Effector CD4-positive, alpha-beta T cell (primary cell): Measurements from ENCODE around the gene GCHFR.
A peak's percentile ranks its signal among the peaks of the same experiment; 100 is the strongest.

ENCODE experiments used
- DNase-seq: peaks from one replicate; pipeline ENCODE4 v3.0.0-alpha.2; 2020

Gene GCHFR

DNA sequence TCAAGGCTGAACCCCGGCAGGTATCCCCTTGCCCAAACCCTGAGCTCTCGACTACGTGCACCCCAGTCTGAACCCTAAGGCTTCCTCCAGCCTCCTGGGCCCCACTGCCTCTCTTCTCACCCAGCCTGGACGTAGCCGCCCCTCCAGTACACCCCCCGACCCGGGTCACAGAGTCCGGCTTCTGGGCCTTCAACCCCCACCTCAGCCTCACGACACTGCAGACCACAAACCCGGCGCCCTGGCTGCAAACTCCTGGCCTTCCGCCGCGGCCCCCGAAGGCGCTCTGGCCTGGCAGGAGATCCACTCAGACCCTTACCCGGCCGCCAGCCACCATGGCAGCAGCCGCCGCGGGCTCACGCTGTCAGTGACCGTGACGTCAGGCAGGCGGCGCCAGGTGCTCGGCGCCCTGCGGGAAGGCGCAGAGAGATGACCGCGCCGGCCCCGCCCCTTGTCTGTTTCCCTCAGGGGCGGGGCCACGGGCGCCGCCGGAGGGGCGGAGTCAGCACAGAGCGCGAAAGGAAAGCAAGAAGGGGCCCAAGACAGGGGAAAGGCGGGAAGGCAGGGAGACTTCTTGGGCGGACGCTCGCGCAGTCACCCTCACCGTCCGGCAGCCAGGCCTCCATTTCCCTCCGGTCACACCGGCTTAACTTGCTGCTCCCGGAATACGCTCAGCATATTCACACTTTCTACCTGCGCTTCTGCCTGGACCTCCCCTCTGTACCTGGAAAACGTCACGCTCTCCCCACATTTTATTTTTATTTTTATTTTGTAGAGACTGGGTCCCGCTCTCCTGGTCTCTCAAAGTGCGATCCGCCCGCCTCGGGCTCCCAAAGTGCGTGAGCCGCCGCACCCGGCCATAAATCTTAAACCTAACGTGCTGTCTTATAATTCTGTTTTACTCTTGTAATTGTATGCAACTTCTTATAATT, 8.7 kb upstream of the GCHFR start, which contains the start of gene RMDN3:
TSS of gene RMDN3 (minus strand) at position 372 of the 929 bp plus-strand sequence. CDS start 471 bp downstream, outside the sequence.
- DNase-seq: peak; percentile 91

GRCh38 chr15:40755812-40756208, 8.1 kb upstream of the GCHFR start:
- no peak for DNase-seq

DNA sequence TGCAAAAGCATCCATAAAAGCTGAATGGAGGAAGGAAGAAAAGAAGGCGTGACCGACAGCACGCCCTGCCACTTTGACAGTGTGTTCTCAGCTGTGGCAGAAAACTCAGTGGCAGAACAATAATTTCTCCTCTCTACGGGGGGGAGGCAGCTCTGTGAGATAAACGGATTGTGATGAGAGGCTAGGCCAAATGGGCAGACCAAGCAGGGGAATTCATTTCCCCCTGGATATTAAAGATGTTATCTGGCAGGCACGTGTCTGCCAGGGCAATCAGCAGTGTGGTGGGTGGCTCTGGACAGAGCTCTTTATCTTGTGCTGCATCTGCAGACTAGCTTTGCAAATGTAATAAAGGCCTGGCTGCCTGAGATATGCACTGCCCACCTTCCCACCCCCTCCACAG, 6.9 kb upstream of the GCHFR start:
- no peak for DNase-seq

- no peak for DNase-seq
These were observed 3.9 kb upstream of the GCHFR start for GRCh38 chr15:40759961-40760360.

DNA sequence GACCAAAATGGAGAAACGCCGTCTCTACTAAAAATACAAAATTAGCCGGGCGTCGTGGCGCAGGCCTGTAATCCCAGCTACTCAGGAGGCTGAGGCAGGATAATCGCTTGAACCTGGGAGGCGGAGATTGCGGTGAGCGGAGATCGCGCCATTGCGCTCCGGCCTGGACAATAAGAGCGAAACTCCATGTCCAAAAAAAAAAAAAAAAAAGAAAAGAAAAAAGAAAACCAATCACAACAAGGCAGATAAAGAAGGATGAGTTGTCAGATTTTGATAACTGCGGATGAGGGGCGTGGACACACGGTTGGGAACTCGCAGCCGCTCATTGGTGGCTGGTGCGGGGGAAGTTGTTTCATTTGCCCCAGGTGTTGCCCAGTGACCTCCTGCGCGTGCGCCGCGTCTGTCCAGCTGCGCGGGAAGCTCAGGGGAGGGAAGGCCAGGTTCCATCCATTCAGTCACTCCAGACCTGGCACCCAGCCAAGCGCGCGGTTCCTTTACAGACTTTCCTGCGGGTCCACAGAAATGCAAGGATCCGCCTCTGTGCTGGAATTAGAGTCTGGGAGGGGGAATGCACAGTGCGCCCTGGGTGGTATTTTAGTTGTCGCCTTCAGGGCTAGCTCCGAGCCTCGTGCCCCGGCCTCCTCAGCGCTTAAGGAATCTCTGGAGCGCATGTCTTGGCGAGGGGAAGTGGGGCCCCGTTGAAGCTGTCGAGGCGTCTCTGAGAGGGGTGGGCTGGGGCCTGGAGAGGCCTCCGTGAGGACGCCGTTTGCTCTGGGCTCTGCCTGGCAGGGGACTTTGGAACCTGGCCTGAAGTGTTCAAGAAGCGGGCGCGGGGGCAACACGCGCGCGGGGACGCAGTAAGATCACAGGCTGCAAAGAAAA, 708 bp upstream of the GCHFR start:
- DNase-seq: peak; percentile 23

GRCh38 chr15:40764629-40765103, 798 bp downstream of the GCHFR start:
- DNase-seq: no peak

GRCh38 chr15:40766194-40766815, 2.4 kb downstream of the GCHFR start:
- no peak for DNase-seq

- DNase-seq: no peak
These were observed 3.3 kb downstream of the GCHFR start for GRCh38 chr15:40766906-40767837.

DNA sequence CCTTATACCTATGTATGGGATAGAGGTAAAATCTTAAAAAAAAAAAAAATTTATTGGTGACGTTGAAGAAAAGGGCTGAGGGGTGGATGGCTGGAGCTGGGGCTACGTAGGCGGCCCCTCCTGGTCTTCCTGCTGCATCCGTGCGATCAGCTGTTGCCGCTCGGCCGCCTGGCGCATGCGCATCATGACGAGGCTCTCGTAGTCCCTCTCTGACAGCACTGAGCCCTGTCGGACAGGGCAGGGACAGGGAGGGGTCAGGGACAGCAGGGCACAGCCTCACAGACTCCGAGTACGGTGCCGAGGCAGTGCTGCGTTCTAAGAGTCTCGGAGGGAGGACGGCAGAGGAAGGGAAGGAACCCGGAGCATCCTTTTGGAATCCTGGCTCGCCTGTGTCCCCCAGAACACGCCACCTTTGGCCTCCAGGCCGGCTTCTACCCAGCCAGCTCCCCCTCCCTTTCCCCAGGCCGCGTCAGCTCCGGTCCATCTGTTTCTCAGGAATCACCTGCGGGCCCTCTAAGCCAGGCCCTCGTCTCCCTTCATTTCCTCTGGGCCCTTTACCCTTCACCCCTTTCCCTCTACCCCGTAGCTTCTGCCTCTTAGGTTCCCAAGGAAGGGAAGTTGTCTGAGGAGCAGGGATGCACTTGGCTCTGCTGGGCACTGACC, 4.1 kb downstream of the GCHFR start:
- no peak for DNase-seq

GRCh38 chr15:40768521-40769273, 4.8 kb downstream of the GCHFR start:
- no peak for DNase-seq

DNA sequence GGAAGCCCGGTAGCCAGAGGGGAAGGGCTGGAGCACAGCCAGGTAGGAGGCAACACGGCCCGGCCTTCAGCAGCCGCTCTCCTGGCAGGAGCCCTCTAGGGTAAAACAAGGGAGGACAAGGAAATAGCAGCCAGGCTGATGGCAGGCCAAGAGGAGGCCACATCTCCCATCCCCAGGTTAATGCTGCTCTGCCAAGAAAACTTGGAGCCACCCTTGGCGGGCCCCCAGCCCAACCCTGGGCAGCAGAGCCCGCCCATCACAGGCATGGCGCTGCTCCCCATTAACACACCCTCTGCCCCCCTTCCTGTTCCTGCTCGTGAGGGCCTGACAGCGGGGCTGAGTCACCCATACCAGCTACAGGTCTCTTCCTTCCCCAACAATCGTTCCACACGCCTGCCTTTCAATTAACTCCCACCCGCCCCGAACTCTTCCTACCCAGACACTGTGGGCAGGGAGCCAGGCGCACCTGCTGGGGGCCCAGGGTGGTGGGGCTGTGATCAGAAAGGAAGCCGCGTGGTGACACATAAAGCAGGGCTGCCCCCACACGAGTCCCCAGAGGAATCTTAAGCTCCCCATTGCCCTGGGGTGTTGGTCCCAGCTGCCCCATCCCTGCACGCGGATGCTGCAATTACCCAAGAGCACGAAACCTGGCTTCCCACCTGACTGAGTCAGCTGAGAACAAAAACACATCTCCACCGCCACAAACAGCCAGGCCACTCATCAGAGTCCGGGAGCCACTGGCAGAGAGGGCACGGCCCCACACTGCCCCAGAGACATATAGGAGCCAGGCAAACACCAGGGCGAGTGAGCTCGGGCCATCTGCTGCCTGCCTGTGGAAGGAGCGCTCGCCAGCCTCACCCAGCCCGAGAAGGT, 5.6 kb downstream of the GCHFR start, which contains the start of gene C15orf62:
TSS of gene C15orf62 (plus strand) at position 707 of the 873 bp plus-strand sequence. CDS start 516 bp downstream, outside the sequence.
- peak; percentile 42 for DNase-seq

- no peak for DNase-seq
These were observed 6.4 kb downstream of the GCHFR start for GRCh38 chr15:40770147-40770721.

DNA sequence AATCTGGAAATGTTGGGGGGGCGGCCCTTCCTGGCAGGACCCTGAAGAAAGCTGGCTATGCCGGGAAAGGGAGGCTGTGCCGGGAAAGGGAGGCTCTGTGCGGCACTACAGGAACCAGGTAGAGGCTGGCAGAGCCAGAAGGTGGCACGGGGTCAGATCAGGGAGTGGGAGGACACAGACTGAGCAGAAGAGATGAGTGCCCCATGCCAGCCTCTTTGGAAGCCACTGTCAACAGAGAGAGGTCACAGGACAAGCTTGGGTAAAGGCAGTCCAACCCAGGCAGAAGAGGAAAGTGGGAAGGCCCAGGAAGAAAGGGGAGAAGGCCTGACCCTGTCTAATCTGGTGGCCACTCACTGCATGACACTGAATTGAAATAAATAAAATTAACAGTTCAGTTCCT, 7.4 kb downstream of the GCHFR start:
- no peak for DNase-seq

- DNase-seq: no peak
These were observed 8.1 kb downstream of the GCHFR start for GRCh38 chr15:40772014-40772413.

- no peak for DNase-seq
These were observed 9.6 kb downstream of the GCHFR start for GRCh38 chr15:40773496-40773895.

DNA sequence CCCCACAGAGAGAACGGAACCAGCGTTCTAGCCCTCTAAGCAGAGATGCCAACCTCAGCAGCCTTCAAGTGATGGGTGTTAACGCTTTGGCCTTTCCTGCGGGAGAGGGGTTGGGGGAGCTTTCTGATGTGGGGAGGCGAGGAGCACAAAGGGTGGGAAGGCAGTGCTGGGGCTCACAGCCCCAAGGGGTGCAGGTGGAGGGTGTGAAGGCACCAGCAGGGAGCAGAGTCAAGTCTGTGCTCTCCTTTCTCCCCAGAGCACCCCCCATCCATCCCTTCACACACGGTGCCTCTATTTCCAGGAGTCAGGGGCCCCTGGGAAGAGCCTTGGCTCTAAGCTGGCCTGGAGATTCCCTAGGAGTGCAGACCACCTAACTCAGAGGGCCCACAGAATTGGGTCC, 10.0 kb downstream of the GCHFR start:
- DNase-seq: no peak

DNA sequence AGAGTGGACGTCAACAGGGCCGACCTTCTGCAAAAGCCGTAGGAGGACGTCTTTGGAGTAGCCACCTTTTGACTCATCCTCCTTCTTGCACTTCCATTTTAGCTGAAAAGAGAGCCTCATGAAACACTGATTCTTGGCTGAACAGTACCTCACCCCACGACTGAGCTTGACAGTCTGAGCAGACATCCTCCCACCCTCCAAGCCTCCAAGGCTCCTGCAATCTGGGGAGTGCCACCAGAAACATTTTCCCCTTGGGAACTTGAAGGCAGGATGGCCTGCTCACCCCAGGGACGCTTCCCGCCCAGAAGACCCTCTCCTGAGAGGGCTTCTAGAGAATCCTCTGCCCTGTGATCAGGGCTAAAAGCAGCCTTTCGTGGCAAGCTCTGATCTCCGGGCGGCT, 11.1 kb downstream of the GCHFR start:
- DNase-seq: no peak

DNA sequence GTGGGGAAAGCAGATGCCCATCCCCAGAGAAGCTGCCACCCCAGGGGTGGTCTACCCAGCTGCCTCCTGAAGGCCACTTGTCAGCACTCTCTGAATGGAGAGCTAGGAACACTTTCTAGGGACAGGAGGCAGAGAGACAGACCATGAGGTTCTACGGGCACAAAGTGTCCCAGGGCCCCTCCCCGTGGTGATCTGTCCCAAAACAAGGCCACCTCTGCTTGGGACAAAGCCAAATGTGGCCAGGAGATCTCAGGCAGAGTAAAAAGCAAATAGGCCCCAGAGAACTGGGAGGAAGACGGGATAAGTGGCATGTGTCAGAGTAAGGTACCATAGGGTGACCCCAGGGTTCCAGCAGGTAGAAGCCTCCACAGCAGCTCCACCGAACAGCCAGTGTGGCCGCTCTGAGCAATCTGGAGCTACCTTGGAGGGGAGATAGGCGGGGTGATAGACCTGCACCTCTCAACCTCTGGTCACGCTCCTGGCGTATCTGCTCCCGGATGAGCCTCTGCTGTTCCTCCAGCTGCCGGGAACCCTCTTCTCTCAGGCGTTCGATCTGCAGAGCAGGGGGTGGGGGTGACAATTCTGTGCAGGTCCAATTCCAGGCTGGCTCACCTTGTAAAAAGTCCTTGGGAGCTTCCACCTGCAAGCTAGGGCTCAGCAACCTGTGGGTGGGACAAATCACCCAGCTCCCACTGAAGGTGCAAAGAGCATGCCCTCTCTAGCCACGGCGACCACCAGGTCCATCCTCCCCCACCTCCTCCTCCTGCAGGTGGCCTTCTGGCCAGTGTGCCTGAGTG, 12.1 kb downstream of the GCHFR start:
- DNase-seq: no peak
